Activated CD4-positive, alpha-beta T cell treated with anti-CD3 and anti-CD28 coated beads for 36 hours (primary cell): ENCODE measurements around the gene CLCN2. TPM values are rescaled to one million over a fixed set of nuclear protein-coding genes. Genes with fewer than 3 reads are reported as not detected.

Source experiments
- ATAC-seq: fragments of 200-7000 bp; cut with Tn5 transposase; one replicate; pipeline ENCODE4 v1.10.0; 2021; ENCODE audit warnings: mild to moderate bottlenecking, moderate library complexity
- CTCF ChIA-PET: fragments of 350-600 bp; sonication (Branson Sonifier 250); formaldehyde crosslinking; loops from one replicate; lab custom pipeline; 2021; ENCODE audit warnings: antibody characterized with exemption; lab: Charles Lee
- POLR2A ChIA-PET: fragments of 350-600 bp; sonication (Branson Sonifier 250); formaldehyde crosslinking; loops from one replicate; lab custom pipeline; 2021; ENCODE audit warnings: antibody characterized with exemption, inconsistent platforms; lab: Charles Lee
- DNase-seq: peaks from one replicate; pipeline ENCODE4 v3.0.0-alpha.2; 2020
- H3K27ac Mint-ChIP-seq: one replicate; pipeline ENCODE4 v1.8.0; 2021; ENCODE audit warnings: mixed read lengths
- H3K27me3 Mint-ChIP-seq: one replicate; pipeline ENCODE4 v1.8.0; 2021; ENCODE audit warnings: mixed read lengths
- H3K36me3 Mint-ChIP-seq: one replicate; pipeline ENCODE4 v1.8.0; 2021; ENCODE audit warnings: low read depth, mixed read lengths
- H3K4me1 Mint-ChIP-seq: one replicate; pipeline ENCODE4 v1.8.0; 2021; ENCODE audit warnings: mixed read lengths
- H3K4me3 Mint-ChIP-seq: one replicate; pipeline ENCODE4 v1.8.0; 2021; ENCODE audit warnings: mild to moderate bottlenecking, moderate library complexity, mixed read lengths
- H3K9me3 Mint-ChIP-seq: one replicate; pipeline ENCODE4 v1.8.0; 2021; ENCODE audit warnings: low read depth, mixed read lengths
- intact Hi-C, 2 experiments: fragments of 100-400 bp; cut with DNase I in 1 of 2; cut with micrococcal nuclease in 1 of 2; formaldehyde crosslinking; loops; one replicate each; pipeline versions ENCODE4 v1.14.2 to v1.15.1; 2022 to 2024; cut with DNase I, micrococcal nuclease
- total RNA-seq, 2 experiments: library from RNA; stranded (reverse); gene quantifications; one replicate each; pipeline ENCODE4 v1.2.3, GENCODE V29; 2021

CLCN2 gene
- total RNA-seq, 2 experiments from 2014 or later: 4.6 to 4.7 TPM

- H3K27me3 Mint-ChIP-seq: no peaks in the 10 kb centered on the region
- no peaks in the 10 kb centered on the region for H3K9me3 Mint-ChIP-seq
- no peak overlapping the region for H3K27ac Mint-ChIP-seq
- H3K36me3 Mint-ChIP-seq: peaks cover 5% of the 10 kb centered on the region
- intact Hi-C loops: no loop called here
- DNase-seq: no peak
- ChIA-PET CTCF (interaction anchor here (0.6 to 1.4 kb wide), 3 partner anchors 11 to 45 kb away, joined by 3 read pairs; no protein-coding TSS in a partner anchor), POLR2A (no interaction called here)
- H3K4me1 Mint-ChIP-seq: peaks cover 6% of the 10 kb centered on the region
- no peak for ATAC-seq
- no peak overlapping the region for H3K4me3 Mint-ChIP-seq
Measured at GRCh38 chr3:184358124-184358767, 3.2 kb downstream of the CLCN2 start.

- POLR2A ChIA-PET: no interaction called here
- H3K4me3 Mint-ChIP-seq: no peak overlapping the region
- intact Hi-C loops: no loop called here
Measured at GRCh38 chr3:184357248-184358123, 3.9 kb downstream of the CLCN2 start.

GRCh38 chr3:184355261-184356040 is 6.0 kb downstream of the CLCN2 start:
- intact Hi-C loops: no loop called here
- ATAC-seq: no peak
- Mint-ChIP-seq H3K27ac (no peak overlapping the region), H3K9me3 (no peaks in the 10 kb centered on the region), H3K4me1 (peaks cover 2% of the 10 kb centered on the region), H3K4me3 (no peak overlapping the region), H3K36me3 (peaks cover 4% of the 10 kb centered on the region), H3K27me3 (no peaks in the 10 kb centered on the region)
- ChIA-PET CTCF (interaction anchor here (0.9 to 1.0 kb wide), 4 partner anchors 11 to 29 kb away, joined by 3 to 5 read pairs (median 3); no protein-coding TSS in a partner anchor), POLR2A (no interaction called here)
- DNase-seq: no peak

More at GRCh38 chr3:184357248-184358123, 3.9 kb downstream of the CLCN2 start:
- H3K9me3 Mint-ChIP-seq: no peaks in the 10 kb centered on the region
- H3K27ac Mint-ChIP-seq: no peak overlapping the region
- CTCF ChIA-PET: interaction anchor here (0.7 to 1.4 kb wide), 3 partner anchors 10 to 1169 kb away, joined by 3 to 4 read pairs (median 3); no protein-coding TSS in a partner anchor
- H3K4me1 Mint-ChIP-seq: peaks cover 6% of the 10 kb centered on the region
- H3K27me3 Mint-ChIP-seq: no peaks in the 10 kb centered on the region
- H3K36me3 Mint-ChIP-seq: peaks cover 4% of the 10 kb centered on the region
- DNase-seq (no peak), ATAC-seq (no peak)

GRCh38 chr3:184354754-184355153 is 6.7 kb downstream of the CLCN2 start:
- ChIA-PET POLR2A (no interaction called here), CTCF (interaction anchor here (0.9 to 1.5 kb wide), 5 partner anchors 10 to 112 kb away, joined by 3 to 5 read pairs (median 3); no protein-coding TSS in a partner anchor)
- H3K27ac Mint-ChIP-seq: no peak overlapping the region
- no peaks in the 10 kb centered on the region for H3K4me1 Mint-ChIP-seq
- H3K27me3 Mint-ChIP-seq: no peaks in the 10 kb centered on the region
- DNase-seq: no peak
- peaks cover 4% of the 10 kb centered on the region for H3K36me3 Mint-ChIP-seq
- no peaks in the 10 kb centered on the region for H3K9me3 Mint-ChIP-seq
- peak; percentile 4 for ATAC-seq
- no peak overlapping the region for H3K4me3 Mint-ChIP-seq
- intact Hi-C loops: no loop called here

- H3K9me3 Mint-ChIP-seq: no peaks in the 10 kb centered on the region
- no peaks in the 10 kb centered on the region for H3K4me1 Mint-ChIP-seq
- peak; percentile 82 for DNase-seq
- no peak overlapping the region for H3K4me3 Mint-ChIP-seq
- ChIA-PET POLR2A (interaction anchor here (0.6 kb wide), 1 partner anchor 369 kb away, joined by 3 read pairs; no protein-coding TSS in a partner anchor), CTCF (interaction anchor here (0.6 to 2.5 kb wide), 9 partner anchors 8 to 186 kb away, joined by 3 to 9 read pairs (median 3); no protein-coding TSS in a partner anchor)
- intact Hi-C loops: no loop called here
- H3K36me3 Mint-ChIP-seq: peaks cover 4% of the 10 kb centered on the region
- H3K27ac Mint-ChIP-seq: no peak overlapping the region
- no peaks in the 10 kb centered on the region for H3K27me3 Mint-ChIP-seq
- ATAC-seq: peak; percentile 78
Measured at GRCh38 chr3:184354121-184354728, 7.2 kb downstream of the CLCN2 start.

- no peak for DNase-seq
- intact Hi-C loops: no loop called here
- no peaks in the 10 kb centered on the region for H3K27me3 Mint-ChIP-seq
- H3K27ac Mint-ChIP-seq: no peak overlapping the region
- H3K36me3 Mint-ChIP-seq: peaks cover 4% of the 10 kb centered on the region
- no peaks in the 10 kb centered on the region for H3K9me3 Mint-ChIP-seq
- no peak overlapping the region for H3K4me3 Mint-ChIP-seq
- POLR2A ChIA-PET: interaction anchor here (0.6 kb wide), 2 partner anchors 200 to 370 kb away, joined by 3 to 5 read pairs; no protein-coding TSS in a partner anchor
- no peaks in the 10 kb centered on the region for H3K4me1 Mint-ChIP-seq
- no peak for ATAC-seq
- CTCF ChIA-PET: interaction anchor here (0.6 to 2.5 kb wide), 8 partner anchors 9 to 187 kb away, joined by 3 to 9 read pairs (median 4); no protein-coding TSS in a partner anchor
Measured at GRCh38 chr3:184353546-184353941, 7.9 kb downstream of the CLCN2 start.

- intact Hi-C loops: no loop called here
- no peaks in the 10 kb centered on the region for H3K4me1 Mint-ChIP-seq
- DNase-seq (no peak), ATAC-seq (no peak)
- H3K27me3 Mint-ChIP-seq: no peaks in the 10 kb centered on the region
- no peak overlapping the region for H3K4me3 Mint-ChIP-seq
- no peaks in the 10 kb centered on the region for H3K9me3 Mint-ChIP-seq
- H3K27ac Mint-ChIP-seq: no peak overlapping the region
- ChIA-PET CTCF (interaction anchor here (1.0 to 2.5 kb wide), 6 partner anchors 9 to 159 kb away, joined by 3 to 9 read pairs (median 4); no protein-coding TSS in a partner anchor), POLR2A (interaction anchor here (0.6 kb wide), 1 partner anchor 200 kb away, joined by 5 read pairs; no protein-coding TSS in a partner anchor)
- H3K36me3 Mint-ChIP-seq: peaks cover 4% of the 10 kb centered on the region
Measured at GRCh38 chr3:184352897-184353545, 8.4 kb downstream of the CLCN2 start.

- no peak overlapping the region for H3K27ac Mint-ChIP-seq
- intact Hi-C loops: no loop called here
- DNase-seq (no peak), ATAC-seq (no peak)
- no peaks in the 10 kb centered on the region for H3K27me3 Mint-ChIP-seq
- POLR2A ChIA-PET: no interaction called here
- no peaks in the 10 kb centered on the region for H3K4me1 Mint-ChIP-seq
- H3K4me3 Mint-ChIP-seq: no peak overlapping the region
- CTCF ChIA-PET: interaction anchor here (0.6 to 2.5 kb wide), 2 partner anchors 10 to 14 kb away, joined by 3 to 9 read pairs; no protein-coding TSS in a partner anchor
- no peaks in the 10 kb centered on the region for H3K9me3 Mint-ChIP-seq
- H3K36me3 Mint-ChIP-seq: peaks cover 4% of the 10 kb centered on the region
Measured at GRCh38 chr3:184352149-184352785, 9.1 kb downstream of the CLCN2 start.

- intact Hi-C loops: no loop called here
- ATAC-seq (no peak), DNase-seq (no peak)
- H3K4me1 Mint-ChIP-seq: no peaks in the 10 kb centered on the region
- no peak overlapping the region for H3K27ac Mint-ChIP-seq
- no peaks in the 10 kb centered on the region for H3K27me3 Mint-ChIP-seq
- H3K4me3 Mint-ChIP-seq: no peak overlapping the region
- peaks cover 4% of the 10 kb centered on the region for H3K36me3 Mint-ChIP-seq
- POLR2A ChIA-PET: interaction anchor here (0.6 kb wide), 1 partner anchor 882 kb away, joined by 3 read pairs; no protein-coding TSS in a partner anchor
- no peaks in the 10 kb centered on the region for H3K9me3 Mint-ChIP-seq
- CTCF ChIA-PET: interaction anchor here (2.5 kb wide), 1 partner anchor 11 kb away, joined by 9 read pairs; no protein-coding TSS in a partner anchor
Measured at GRCh38 chr3:184351511-184352148, 9.8 kb downstream of the CLCN2 start.
